ENCODE results near the gene ZP3.

ZP3 gene

GRCh38 chr7:76428149-76428823 is 3.5 kb downstream of the ZP3 start:
- no peaks in the 10 kb centered on the region for H3K36me3 ChIP-seq (replicated peaks; ENCODE audit: insufficient read depth, low read length)
- H3K4me3 ChIP-seq (ENCODE audit: low read length), result no peak overlapping the region
- peaks cover 18% of the 10 kb centered on the region for H3K4me1 ChIP-seq (ENCODE audit: low read length)
- DNase-seq, result no peak
- no peaks in the 10 kb centered on the region for H3K79me2 ChIP-seq (ENCODE audit: low read length)
- H3K27ac ChIP-seq (ENCODE audit: low read length), result no peak overlapping the region
- H3K9me2 ChIP-seq (replicated peaks; ENCODE audit: insufficient read depth, low read length), result no peaks in the 10 kb centered on the region
- no peak for TF ChIP-seq EZH2 (optimal IDR thresholded peaks at IDR 0.05; ENCODE audit: low read depth, low read length)
- TF ChIP-seq, protein P1, sequence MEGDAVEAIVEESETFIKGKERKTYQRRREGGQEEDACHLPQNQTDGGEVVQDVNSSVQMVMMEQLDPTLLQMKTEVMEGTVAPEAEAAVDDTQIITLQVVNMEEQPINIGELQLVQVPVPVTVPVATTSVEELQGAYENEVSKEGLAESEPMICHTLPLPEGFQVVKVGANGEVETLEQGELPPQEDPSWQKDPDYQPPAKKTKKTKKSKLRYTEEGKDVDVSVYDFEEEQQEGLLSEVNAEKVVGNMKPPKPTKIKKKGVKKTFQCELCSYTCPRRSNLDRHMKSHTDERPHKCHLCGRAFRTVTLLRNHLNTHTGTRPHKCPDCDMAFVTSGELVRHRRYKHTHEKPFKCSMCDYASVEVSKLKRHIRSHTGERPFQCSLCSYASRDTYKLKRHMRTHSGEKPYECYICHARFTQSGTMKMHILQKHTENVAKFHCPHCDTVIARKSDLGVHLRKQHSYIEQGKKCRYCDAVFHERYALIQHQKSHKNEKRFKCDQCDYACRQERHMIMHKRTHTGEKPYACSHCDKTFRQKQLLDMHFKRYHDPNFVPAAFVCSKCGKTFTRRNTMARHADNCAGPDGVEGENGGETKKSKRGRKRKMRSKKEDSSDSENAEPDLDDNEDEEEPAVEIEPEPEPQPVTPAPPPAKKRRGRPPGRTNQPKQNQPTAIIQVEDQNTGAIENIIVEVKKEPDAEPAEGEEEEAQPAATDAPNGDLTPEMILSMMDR (IDR thresholded peaks at IDR 0.05; ENCODE audit: low read length), result no peak
- TF ChIP-seq EZH2phosphoT487 (IDR thresholded peaks at IDR 0.05; ENCODE audit: low read length), result no peak
- no peaks in the 10 kb centered on the region for H3K9me3 ChIP-seq (replicated peaks; ENCODE audit: insufficient read depth, low read length)
- H2AFZ ChIP-seq (ENCODE audit: low read length), result no peak overlapping the region
- peaks cover 12% of the 10 kb centered on the region for H3F3A ChIP-seq (ENCODE audit: insufficient read depth, low read length)
- H4K20me1 ChIP-seq (ENCODE audit: insufficient read depth, low read length), result no peaks in the 10 kb centered on the region
- no peak overlapping the region for H3K9ac ChIP-seq (ENCODE audit: low read length)
- H3K4me2 ChIP-seq (ENCODE audit: low read depth, low read length), result no peak overlapping the region
- H3K27me3 ChIP-seq (replicated peaks; ENCODE audit: insufficient read depth, low read length), result no peaks in the 10 kb centered on the region

DNA sequence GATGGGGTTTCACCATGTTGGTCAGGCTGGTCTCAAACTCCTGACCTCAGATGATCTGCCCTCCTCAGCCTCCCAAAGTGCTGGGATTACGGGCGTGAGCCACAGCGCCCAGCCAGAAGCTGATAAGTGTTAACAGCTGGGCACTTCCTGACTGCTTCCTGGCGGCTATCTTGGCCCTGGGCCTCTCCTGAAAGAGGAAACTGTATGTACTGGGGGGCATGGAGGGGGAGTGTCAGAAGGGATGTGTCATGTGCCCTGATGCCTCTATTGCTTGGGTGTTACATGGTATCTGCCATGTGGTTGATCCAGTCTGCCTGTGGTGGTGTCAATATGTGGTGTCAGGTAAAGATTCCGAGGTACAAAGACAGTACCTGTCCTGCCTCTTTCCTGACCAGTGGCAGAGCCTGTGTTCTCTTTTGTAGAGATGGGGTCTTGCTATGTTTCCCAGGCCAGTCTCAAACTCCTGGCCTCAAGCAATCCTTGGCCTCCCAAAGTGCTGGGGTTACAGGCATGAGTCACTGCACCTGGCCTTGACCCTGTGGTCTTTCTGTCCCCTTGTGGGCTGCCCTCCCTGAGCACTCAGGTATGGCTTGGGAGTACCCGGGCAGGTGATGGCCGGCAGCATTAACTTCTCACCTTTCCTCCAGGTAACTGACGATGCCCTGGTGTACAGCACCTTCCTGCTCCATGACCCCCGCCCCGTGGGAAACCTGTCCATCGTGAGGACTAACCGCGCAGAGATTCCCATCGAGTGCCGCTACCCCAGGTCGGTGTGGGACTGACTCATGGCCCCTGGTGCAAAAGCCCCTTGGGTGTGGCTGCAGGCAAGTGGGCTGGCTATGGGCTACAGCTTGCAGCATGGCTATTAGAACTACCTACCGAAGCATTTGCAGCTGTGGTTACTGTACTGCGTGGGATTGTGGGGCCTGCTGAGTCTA is 4.4 kb downstream of the ZP3 start:
- Histone ChIP-seq H3K9me3 (replicated peaks; ENCODE audit: insufficient read depth, low read length) (no peaks in the 10 kb centered on the region), H3K4me3 (ENCODE audit: low read length) (no peak overlapping the region), H3K27ac (ENCODE audit: low read length) (no peak overlapping the region), H3K4me2 (ENCODE audit: low read depth, low read length) (no peak overlapping the region), H3K27me3 (replicated peaks; ENCODE audit: insufficient read depth, low read length) (no peaks in the 10 kb centered on the region), H3K79me2 (ENCODE audit: low read length) (no peaks in the 10 kb centered on the region), H2AFZ (ENCODE audit: low read length) (no peak overlapping the region), H3K36me3 (replicated peaks; ENCODE audit: insufficient read depth, low read length) (no peaks in the 10 kb centered on the region), H4K20me1 (ENCODE audit: insufficient read depth, low read length) (no peaks in the 10 kb centered on the region), H3K4me1 (ENCODE audit: low read length) (peaks cover 12% of the 10 kb centered on the region), H3K9ac (ENCODE audit: low read length) (no peak overlapping the region), H3F3A (ENCODE audit: insufficient read depth, low read length) (peaks cover 6% of the 10 kb centered on the region), H3K9me2 (replicated peaks; ENCODE audit: insufficient read depth, low read length) (no peaks in the 10 kb centered on the region)
- TF ChIP-seq EZH2 (optimal IDR thresholded peaks at IDR 0.05; ENCODE audit: low read depth, low read length) (no peak), EZH2phosphoT487 (IDR thresholded peaks at IDR 0.05; ENCODE audit: low read length) (no peak)
- TF ChIP-seq, protein P1 (IDR thresholded peaks at IDR 0.05; ENCODE audit: low read length), result no peak
- no peak for DNase-seq

DNA sequence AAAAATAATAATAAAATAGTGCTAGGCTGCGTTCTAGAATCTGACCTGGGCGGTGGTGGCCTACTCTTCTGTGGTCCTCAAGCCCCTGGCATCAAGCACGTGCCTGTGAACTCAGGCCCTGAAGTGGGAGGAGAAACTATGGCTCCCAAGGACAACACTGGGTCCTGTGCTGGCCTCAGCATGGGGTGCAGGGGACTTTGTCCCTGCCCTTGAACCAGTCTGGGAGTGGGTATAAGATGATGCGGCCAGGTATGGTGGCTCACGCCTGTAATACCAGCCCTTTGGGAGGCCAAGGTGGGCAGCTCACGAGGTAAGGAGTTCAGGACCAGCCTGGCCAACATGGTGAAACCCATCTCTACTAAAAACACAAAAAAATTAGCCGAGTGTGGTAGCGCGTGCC is 5.5 kb downstream of the ZP3 start:
- peaks cover 2% of the 10 kb centered on the region; the same call in 1 of the 2 replicates for H3F3A ChIP-seq (ENCODE audit: insufficient read depth, low read length)
- H4K20me1 ChIP-seq (ENCODE audit: insufficient read depth, low read length), result no peaks in the 10 kb centered on the region
- no peaks in the 10 kb centered on the region for H3K36me3 ChIP-seq (replicated peaks; ENCODE audit: insufficient read depth, low read length)
- no peaks in the 10 kb centered on the region for H3K9me3 ChIP-seq (replicated peaks; ENCODE audit: insufficient read depth, low read length)
- no peak overlapping the region for H3K9ac ChIP-seq (ENCODE audit: low read length)
- H3K27me3 ChIP-seq (replicated peaks; ENCODE audit: insufficient read depth, low read length), result no peaks in the 10 kb centered on the region
- peaks cover 3% of the 10 kb centered on the region for H3K4me1 ChIP-seq (ENCODE audit: low read length)
- H2AFZ ChIP-seq (ENCODE audit: low read length), result no peak overlapping the region
- no peak for TF ChIP-seq EZH2 (optimal IDR thresholded peaks at IDR 0.05; ENCODE audit: low read depth, low read length)
- TF ChIP-seq, protein P1 (IDR thresholded peaks at IDR 0.05; ENCODE audit: low read length), result no peak
- no peak for TF ChIP-seq EZH2phosphoT487 (IDR thresholded peaks at IDR 0.05; ENCODE audit: low read length)
- no peak for DNase-seq
- H3K4me3 ChIP-seq (ENCODE audit: low read length), result no peak overlapping the region
- H3K4me2 ChIP-seq (ENCODE audit: low read depth, low read length), result no peak overlapping the region
- H3K9me2 ChIP-seq (replicated peaks; ENCODE audit: insufficient read depth, low read length), result no peaks in the 10 kb centered on the region
- H3K79me2 ChIP-seq (ENCODE audit: low read length), result no peaks in the 10 kb centered on the region
- H3K27ac ChIP-seq (ENCODE audit: low read length), result no peak overlapping the region

Measured in MM.1S (cell line).